ENCODE measurements around the gene SAPCD1.

SAPCD1 gene

GRCh38 chr6:31762356-31762755, at the start of gene SAPCD1:
Gene SAPCD1 (plus strand): TSS chr6:31762656. CDS start chr6:31763055, 399 bp downstream.
- H3K36me3 ChIP-seq (ENCODE audit: insufficient read depth, low read depth, low read length) = peaks cover 21% of the 10 kb centered on the region

GRCh38 chr6:31713465-31713864, 49.0 kb upstream of the SAPCD1 start:
- H3K9ac ChIP-seq (ENCODE audit: low read depth, low read length) = peak overlapping the region; percentile 66; the same call in 1 of the 2 replicates
- H3K9me3 ChIP-seq (ENCODE audit: insufficient read depth, low read depth, low read length) = no peaks in the 10 kb centered on the region
- no peaks in the 10 kb centered on the region for H3K36me3 ChIP-seq (ENCODE audit: insufficient read depth, low read depth, low read length)
- no peak overlapping the region for H3K27ac ChIP-seq (ENCODE audit: low read length)
- H3K4me1 ChIP-seq (ENCODE audit: insufficient read depth, low read length) = peaks cover 27% of the 10 kb centered on the region; the same call in 1 of the 2 replicates
- H3K27me3 ChIP-seq (ENCODE audit: insufficient read depth, low read length) = no peaks in the 10 kb centered on the region
- H3K4me3 ChIP-seq (ENCODE audit: low read length) = 0 out of 2 replicates have a peak overlapping the region, but pooled peaks have one; percentile 33

More at GRCh38 chr6:31762356-31762755, at the start of gene SAPCD1:
- Histone ChIP-seq H3K27me3 (ENCODE audit: insufficient read depth, low read length) (no peaks in the 10 kb centered on the region; the same call in 1 of the 2 replicates), H3K27ac (ENCODE audit: low read length) (no peak within 1 kb of the TSS), H3K9ac (ENCODE audit: low read depth, low read length) (no peak within 1 kb of the TSS; the same call in 1 of the 2 replicates), H3K9me3 (ENCODE audit: insufficient read depth, low read depth, low read length) (no peaks in the 10 kb centered on the region), H3K4me3 (ENCODE audit: low read length) (no peak within 1 kb of the TSS), H3K4me1 (ENCODE audit: insufficient read depth, low read length) (peaks cover 7% of the 10 kb centered on the region; the same call in 1 of the 2 replicates)

GRCh38 chr6:31713991-31714684, 48.3 kb upstream of the SAPCD1 start:
- Histone ChIP-seq H3K9me3 (ENCODE audit: insufficient read depth, low read depth, low read length) (no peaks in the 10 kb centered on the region), H3K27me3 (ENCODE audit: insufficient read depth, low read length) (no peaks in the 10 kb centered on the region), H3K36me3 (ENCODE audit: insufficient read depth, low read depth, low read length) (no peaks in the 10 kb centered on the region), H3K9ac (ENCODE audit: low read depth, low read length) (peak overlapping the region; percentile 66; the same call in 1 of the 2 replicates), H3K27ac (ENCODE audit: low read length) (no peak overlapping the region), H3K4me3 (ENCODE audit: low read length) (peak overlapping the region; percentile 33; the same call in 1 of the 2 replicates), H3K4me1 (ENCODE audit: insufficient read depth, low read length) (peaks cover 30% of the 10 kb centered on the region; the same call in 1 of the 2 replicates)

GRCh38 chr6:31715022-31715958, 47.2 kb upstream of the SAPCD1 start, which contains the start of gene LY6G6D:
Gene LY6G6D (plus strand): TSS chr6:31715348. CDS start chr6:31715356, 8 bp downstream.
- Histone ChIP-seq H3K9me3 (ENCODE audit: insufficient read depth, low read depth, low read length) (no peaks in the 10 kb centered on the region), H3K27ac (ENCODE audit: low read length) (no peak within 1 kb of the TSS), H3K4me1 (ENCODE audit: insufficient read depth, low read length) (peaks cover 30% of the 10 kb centered on the region; the same call in 1 of the 2 replicates), H3K9ac (ENCODE audit: low read depth, low read length) (peak within 1 kb of the TSS; percentile 66; the same call in 1 of the 2 replicates), H3K4me3 (ENCODE audit: low read length) (peak within 1 kb of the TSS; percentile 23; the same call in 1 of the 2 replicates), H3K27me3 (ENCODE audit: insufficient read depth, low read length) (no peaks in the 10 kb centered on the region), H3K36me3 (ENCODE audit: insufficient read depth, low read depth, low read length) (no peaks in the 10 kb centered on the region)

- Histone ChIP-seq H3K9ac (ENCODE audit: low read depth, low read length) (peak overlapping the region; percentile 3; the same call in 1 of the 2 replicates), H3K27ac (ENCODE audit: low read length) (no peak overlapping the region)
These were observed 44.8 kb upstream of the SAPCD1 start for GRCh38 chr6:31717499-31718222.

GRCh38 chr6:31718265-31718664, 44.2 kb upstream of the SAPCD1 start:
- Histone ChIP-seq H3K9ac (ENCODE audit: low read depth, low read length) (no peak overlapping the region), H3K27me3 (ENCODE audit: insufficient read depth, low read length) (no peaks in the 10 kb centered on the region), H3K9me3 (ENCODE audit: insufficient read depth, low read depth, low read length) (no peaks in the 10 kb centered on the region), H3K36me3 (ENCODE audit: insufficient read depth, low read depth, low read length) (no peaks in the 10 kb centered on the region), H3K4me1 (ENCODE audit: insufficient read depth, low read length) (peaks cover 28% of the 10 kb centered on the region; the same call in 1 of the 2 replicates), H3K27ac (ENCODE audit: low read length) (no peak overlapping the region), H3K4me3 (ENCODE audit: low read length) (no peak overlapping the region)

More at GRCh38 chr6:31717499-31718222, 44.8 kb upstream of the SAPCD1 start:
- Histone ChIP-seq H3K4me3 (ENCODE audit: low read length) (no peak overlapping the region), H3K36me3 (ENCODE audit: insufficient read depth, low read depth, low read length) (no peaks in the 10 kb centered on the region), H3K4me1 (ENCODE audit: insufficient read depth, low read length) (peaks cover 30% of the 10 kb centered on the region; the same call in 1 of the 2 replicates), H3K9me3 (ENCODE audit: insufficient read depth, low read depth, low read length) (no peaks in the 10 kb centered on the region), H3K27me3 (ENCODE audit: insufficient read depth, low read length) (no peaks in the 10 kb centered on the region)

- Histone ChIP-seq H3K27ac (ENCODE audit: low read length) (no peak overlapping the region), H3K27me3 (ENCODE audit: insufficient read depth, low read length) (no peaks in the 10 kb centered on the region), H3K36me3 (ENCODE audit: insufficient read depth, low read depth, low read length) (no peaks in the 10 kb centered on the region), H3K9me3 (ENCODE audit: insufficient read depth, low read depth, low read length) (no peaks in the 10 kb centered on the region), H3K9ac (ENCODE audit: low read depth, low read length) (no peak overlapping the region), H3K4me3 (ENCODE audit: low read length) (no peak overlapping the region), H3K4me1 (ENCODE audit: insufficient read depth, low read length) (peaks cover 21% of the 10 kb centered on the region; the same call in 1 of the 2 replicates)
These were observed 43.5 kb upstream of the SAPCD1 start for GRCh38 chr6:31719001-31719400.

GRCh38 chr6:31720196-31720770, 42.2 kb upstream of the SAPCD1 start:
- Histone ChIP-seq H3K4me3 (ENCODE audit: low read length) (no peak overlapping the region), H3K4me1 (ENCODE audit: insufficient read depth, low read length) (peaks cover 10% of the 10 kb centered on the region; the same call in 1 of the 2 replicates), H3K36me3 (ENCODE audit: insufficient read depth, low read depth, low read length) (no peaks in the 10 kb centered on the region), H3K9me3 (ENCODE audit: insufficient read depth, low read depth, low read length) (no peaks in the 10 kb centered on the region), H3K9ac (ENCODE audit: low read depth, low read length) (no peak overlapping the region), H3K27me3 (ENCODE audit: insufficient read depth, low read length) (no peaks in the 10 kb centered on the region), H3K27ac (ENCODE audit: low read length) (no peak overlapping the region)

GRCh38 chr6:31721351-31722020, 41.0 kb upstream of the SAPCD1 start, which contains the start of gene LY6G6C:
Gene LY6G6C (minus strand): TSS chr6:31721746. CDS start chr6:31721679, 67 bp downstream.
- H3K9ac ChIP-seq (ENCODE audit: low read depth, low read length) = no peak within 1 kb of the TSS
- no peak within 1 kb of the TSS for H3K4me3 ChIP-seq (ENCODE audit: low read length)
- no peak within 1 kb of the TSS for H3K27ac ChIP-seq (ENCODE audit: low read length)
- H3K4me1 ChIP-seq (ENCODE audit: insufficient read depth, low read length) = peaks cover 10% of the 10 kb centered on the region; the same call in 1 of the 2 replicates
- H3K27me3 ChIP-seq (ENCODE audit: insufficient read depth, low read length) = no peaks in the 10 kb centered on the region
- H3K9me3 ChIP-seq (ENCODE audit: insufficient read depth, low read depth, low read length) = no peaks in the 10 kb centered on the region
- peaks cover 9% of the 10 kb centered on the region for H3K36me3 ChIP-seq (ENCODE audit: insufficient read depth, low read depth, low read length)

GRCh38 chr6:31722173-31722572, 40.3 kb upstream of the SAPCD1 start:
- Histone ChIP-seq H3K27me3 (ENCODE audit: insufficient read depth, low read length) (no peaks in the 10 kb centered on the region), H3K27ac (ENCODE audit: low read length) (no peak overlapping the region), H3K4me3 (ENCODE audit: low read length) (no peak overlapping the region), H3K36me3 (ENCODE audit: insufficient read depth, low read depth, low read length) (peaks cover 16% of the 10 kb centered on the region), H3K4me1 (ENCODE audit: insufficient read depth, low read length) (peaks cover 10% of the 10 kb centered on the region; the same call in 1 of the 2 replicates), H3K9ac (ENCODE audit: low read depth, low read length) (no peak overlapping the region), H3K9me3 (ENCODE audit: insufficient read depth, low read depth, low read length) (no peaks in the 10 kb centered on the region)
